ENCODE data around the gene CARD11. TPM values are rescaled to one million over a fixed set of nuclear protein-coding genes. Genes with fewer than 3 reads are reported as not detected.

The CARD11 gene
- total and polyA plus RNA-seq, 2 of the 4 experiments (the other 2 are of a cell fraction): 0.18 to 0.26 TPM

- Histone ChIP-seq H3K4me3 (ENCODE audit: insufficient read depth, low read depth, low read length) (no peak overlapping the region), H3K4me2 (ENCODE audit: low read depth, low read length) (no peak overlapping the region), H2AK9ac (replicated peaks; ENCODE audit: low read depth, low read length, poor library complexity) (no peak overlapping the region), H4K20me1 (ENCODE audit: insufficient read depth, low read length) (no peaks in the 10 kb centered on the region), H3K56ac (ENCODE audit: extremely low read depth, insufficient read depth, low read length) (no peak overlapping the region), H4K91ac (ENCODE audit: insufficient read depth, low read depth, low read length) (no peak overlapping the region), H3K23ac (ENCODE audit: low read depth, low read length) (no peak overlapping the region), H3K9ac (ENCODE audit: low read depth, low read length) (no peak overlapping the region), H3K9me3 (ENCODE audit: control insufficient read depth, insufficient read depth, low read length) (peaks cover 7% of the 10 kb centered on the region), H2BK20ac (ENCODE audit: low read depth, low read length) (no peak overlapping the region), H3K27me3 (ENCODE audit: control insufficient read depth, insufficient read depth, low read length) (no peaks in the 10 kb centered on the region; the same call in 1 of the 2 replicates), H3K4ac (ENCODE audit: low read depth, low read length) (no peak overlapping the region), H2AFZ (replicated peaks; ENCODE audit: low read length, poor library complexity) (no peak overlapping the region), H3K4me1 (ENCODE audit: control insufficient read depth, insufficient read depth, low read length) (no peaks in the 10 kb centered on the region; the same call in 1 of the 2 replicates), H2AK5ac (ENCODE audit: low read depth, low read length) (no peak overlapping the region), H2BK5ac (ENCODE audit: low read depth, low read length, poor library complexity, severe bottlenecking) (no peak overlapping the region), H4K5ac (ENCODE audit: low read depth, low read length) (no peak overlapping the region), H3K36me3 (ENCODE audit: control insufficient read depth, insufficient read depth, low read length) (no peaks in the 10 kb centered on the region), H3K79me1 (ENCODE audit: low read depth in 1 of 2, low read length in 2 of 2) (no peaks in the 10 kb centered on the region), H3K27ac (ENCODE audit: insufficient read depth, low read length) (no peak overlapping the region), H3K9me1 (ENCODE audit: insufficient read depth, low read length) (no peaks in the 10 kb centered on the region), H4K8ac (ENCODE audit: low read depth in 2 of 2, low read length in 2 of 2) (no peak overlapping the region), H2BK120ac (ENCODE audit: low read depth, low read length) (no peak overlapping the region), H3K18ac (ENCODE audit: low read depth, low read length) (no peak overlapping the region), H3K14ac (replicated peaks; ENCODE audit: low read depth, low read length) (no peak overlapping the region), H2BK15ac (ENCODE audit: low read depth, low read length) (no peak overlapping the region)
- in situ Hi-C loops (cut with MboI; ENCODE audit: low sequenced_read_pairs) (no loop called here), dilution Hi-C loops (cut with HindIII; ENCODE audit: low sequenced_read_pairs, unreplicated experiment) (no loop called here), intact Hi-C loops (cut with micrococcal nuclease) (no loop called here)
- BruUV-seq (replicated peaks): no TSS peak
- ATAC-seq (ENCODE audit: low read depth) (no peak), DNase-seq (no peak)
- WGBS, 2 experiments (ENCODE audit: extremely low coverage in 2 of 2, insufficient read length in 1 of 2): 0% methylated on average over 1 of the region's 7 CpGs; no CpG with 5 or more reads in 1 of the 2 experiments
- ChIA-PET CTCF (no interaction called here), POLR2A (ENCODE audit: unreplicated experiment) (no interaction called here)
- no peak for TF ChIP-seq MAFK (IDR thresholded peaks at IDR 0.05; ENCODE audit: low read depth, low read length)
- no peak for TF ChIP-seq POLR2A (IDR thresholded peaks at IDR 0.05; ENCODE audit: low read depth, low read length)
- no peak for TF ChIP-seq CTCF (conservative IDR thresholded peaks at IDR 0.05; ENCODE audit: low read depth, low read length)
- no peak for TF ChIP-seq CEBPB (IDR thresholded peaks at IDR 0.05; ENCODE audit: low read depth, low read length)
- no peak for TF ChIP-seq RAD21 (IDR thresholded peaks at IDR 0.05; ENCODE audit: low read length)
These were observed 34.8 kb upstream of the CARD11 start for GRCh38 chr7:3078514-3078913.

All from IMR-90 (cell line).